Retinal pigment epithelial cell (primary cell): Measurements from ENCODE around the gene FMC1.
"Not testable (repeated sequence)": the region's sequence is repeated elsewhere in the genome, so short reads cannot be mapped to it uniquely, and the experiment has no call there.

Source experiments
- DNase-seq: peaks from one replicate; pipeline ENCODE4 v3.0.0-alpha.2; 2010; ENCODE audit warnings: low read depth
- H3K4me3 ChIP-seq: 2 replicates; pipeline ENCODE4 v1.5.1; 2011; ENCODE audit warnings: mild to moderate bottlenecking, low read length, control low read depth, moderate library complexity
- TF ChIP-seq, protein P1 (sequence below): conservative IDR thresholded peaks from 2 replicates; pipeline ENCODE4 v1.5.1; 2011; ENCODE audit warnings: low read depth, low read length, control low read depth, inconsistent platforms

FMC1 gene

DNA sequence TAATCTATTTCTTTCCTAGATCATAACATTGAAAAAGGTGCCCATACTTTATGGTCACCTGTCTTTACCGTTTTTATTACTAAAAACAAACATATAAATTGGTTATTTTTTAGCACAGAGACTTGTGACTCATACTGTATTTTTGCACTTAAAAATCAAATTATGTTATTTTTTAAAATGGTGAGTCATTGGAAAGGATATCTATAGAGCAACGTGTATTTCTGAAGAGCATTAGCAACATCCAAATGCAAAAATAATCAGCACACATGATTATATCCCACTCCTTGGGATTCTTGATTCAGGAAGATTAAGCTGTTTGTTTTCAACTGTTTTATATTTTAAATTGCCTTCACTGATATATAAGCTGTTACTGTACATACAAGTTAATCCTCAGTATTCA, 40.7 kb upstream of the FMC1 start:
- no peak overlapping the region for H3K4me3 ChIP-seq
- no peak for DNase-seq
- TF ChIP-seq, protein P1, sequence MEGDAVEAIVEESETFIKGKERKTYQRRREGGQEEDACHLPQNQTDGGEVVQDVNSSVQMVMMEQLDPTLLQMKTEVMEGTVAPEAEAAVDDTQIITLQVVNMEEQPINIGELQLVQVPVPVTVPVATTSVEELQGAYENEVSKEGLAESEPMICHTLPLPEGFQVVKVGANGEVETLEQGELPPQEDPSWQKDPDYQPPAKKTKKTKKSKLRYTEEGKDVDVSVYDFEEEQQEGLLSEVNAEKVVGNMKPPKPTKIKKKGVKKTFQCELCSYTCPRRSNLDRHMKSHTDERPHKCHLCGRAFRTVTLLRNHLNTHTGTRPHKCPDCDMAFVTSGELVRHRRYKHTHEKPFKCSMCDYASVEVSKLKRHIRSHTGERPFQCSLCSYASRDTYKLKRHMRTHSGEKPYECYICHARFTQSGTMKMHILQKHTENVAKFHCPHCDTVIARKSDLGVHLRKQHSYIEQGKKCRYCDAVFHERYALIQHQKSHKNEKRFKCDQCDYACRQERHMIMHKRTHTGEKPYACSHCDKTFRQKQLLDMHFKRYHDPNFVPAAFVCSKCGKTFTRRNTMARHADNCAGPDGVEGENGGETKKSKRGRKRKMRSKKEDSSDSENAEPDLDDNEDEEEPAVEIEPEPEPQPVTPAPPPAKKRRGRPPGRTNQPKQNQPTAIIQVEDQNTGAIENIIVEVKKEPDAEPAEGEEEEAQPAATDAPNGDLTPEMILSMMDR: no peak

DNA sequence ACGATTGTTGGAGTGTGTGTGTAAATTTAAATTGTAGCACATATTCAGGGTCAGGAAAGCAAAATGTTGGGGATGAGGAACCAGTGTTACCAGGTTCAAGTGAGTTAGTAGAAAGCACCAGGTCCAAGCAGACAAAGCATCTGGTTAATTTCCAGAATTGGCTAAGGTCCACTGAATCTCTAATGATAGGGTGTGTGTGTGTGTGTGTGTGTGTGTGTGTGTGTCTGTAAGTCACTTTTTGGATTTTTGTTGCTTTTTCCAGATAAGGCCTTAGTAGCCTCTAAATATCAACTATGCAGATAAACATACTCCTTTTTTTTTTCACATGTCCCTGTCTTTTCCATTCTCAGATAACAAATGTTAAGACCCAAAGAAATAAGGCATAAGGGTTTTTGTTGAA, 36.6 kb upstream of the FMC1 start:
- H3K4me3 ChIP-seq: no peak overlapping the region
- TF ChIP-seq, protein P1: no peak
- DNase-seq: no peak

DNA sequence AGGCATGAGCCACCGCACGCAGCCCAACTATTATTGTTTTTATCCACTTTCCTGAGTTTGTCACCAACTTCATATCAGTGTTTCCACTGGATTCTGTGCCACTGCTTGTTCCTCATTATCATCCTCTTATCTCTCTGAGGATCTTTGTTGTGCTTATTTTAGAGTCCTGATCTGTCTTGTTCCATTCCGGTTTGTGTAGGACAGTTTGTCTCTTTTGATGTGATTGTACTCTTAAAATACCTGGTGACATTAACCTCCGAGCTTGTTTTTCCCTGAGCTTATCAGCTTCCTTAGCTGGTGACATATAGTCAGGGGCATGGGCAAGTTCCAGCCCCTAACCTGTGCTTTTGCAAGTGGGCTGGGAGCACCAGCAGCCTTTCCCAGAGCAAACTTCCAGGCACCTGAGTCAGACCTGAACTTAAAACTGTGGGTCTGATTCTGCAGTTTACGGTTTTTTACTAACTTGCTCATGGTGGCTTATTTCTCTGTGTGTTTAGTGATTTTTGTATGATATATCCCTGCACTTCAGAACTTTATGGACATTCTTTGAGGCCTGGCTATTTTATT, 23.1 kb upstream of the FMC1 start:
- TF ChIP-seq, protein P1: no peak
- no peak for DNase-seq
- H3K4me3 ChIP-seq: no peak overlapping the region

DNA sequence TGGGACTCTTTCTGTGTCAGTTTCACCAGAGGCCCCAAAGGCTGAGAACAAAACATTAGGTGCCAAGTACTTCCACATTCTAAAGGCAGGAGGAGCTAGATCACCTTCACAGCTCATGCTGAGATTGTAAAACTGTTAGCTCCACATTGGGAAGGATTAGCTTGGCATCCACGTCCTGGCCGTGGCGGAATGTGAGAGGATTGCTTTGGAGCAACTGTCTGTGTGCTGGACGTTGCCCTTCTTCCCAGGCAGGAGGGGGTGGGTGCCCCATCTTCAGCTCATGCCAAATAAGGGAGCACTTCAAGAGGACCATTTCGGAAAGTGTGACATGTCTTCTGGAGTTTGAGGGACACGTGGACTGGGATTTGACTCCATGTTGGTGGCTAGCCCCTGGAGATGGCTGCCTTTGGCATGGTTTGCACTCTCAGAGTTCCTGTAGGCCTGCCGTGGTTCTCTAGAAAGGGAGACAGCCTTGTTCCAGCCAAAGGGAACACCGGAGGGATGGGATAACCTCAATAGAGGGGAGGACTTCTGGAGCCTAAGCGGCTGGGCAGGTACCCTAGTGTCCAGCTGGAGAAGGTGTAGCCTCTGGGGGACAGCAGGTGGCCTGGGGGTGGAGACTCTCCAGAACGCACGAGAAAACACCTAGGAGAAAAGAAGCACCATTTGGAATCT, 19.9 kb upstream of the FMC1 start:
- no peak overlapping the region for H3K4me3 ChIP-seq
- TF ChIP-seq, protein P1: peak; percentile 74
- DNase-seq: peak; percentile 20

DNA sequence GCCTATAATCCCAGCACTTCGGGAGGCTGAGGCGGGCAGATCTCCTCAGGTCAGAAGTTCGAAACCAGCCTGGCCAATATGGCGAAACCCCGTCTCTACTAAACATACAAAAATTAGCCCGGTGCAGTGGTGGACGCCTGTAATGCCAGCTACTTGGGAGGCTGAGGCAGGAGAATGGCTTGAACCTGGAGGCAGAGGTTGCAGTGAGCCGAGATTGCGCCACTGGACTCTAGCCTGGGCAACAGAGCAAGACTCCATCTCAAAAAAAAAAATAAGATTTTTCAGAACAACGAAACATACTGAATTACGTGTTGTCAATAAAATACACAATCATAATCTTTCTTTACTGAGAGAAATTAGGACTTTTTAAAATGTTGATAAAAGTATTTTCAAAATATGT, 16.4 kb upstream of the FMC1 start:
- H3K4me3 ChIP-seq, DNase-seq: not testable (repeated sequence)

DNA sequence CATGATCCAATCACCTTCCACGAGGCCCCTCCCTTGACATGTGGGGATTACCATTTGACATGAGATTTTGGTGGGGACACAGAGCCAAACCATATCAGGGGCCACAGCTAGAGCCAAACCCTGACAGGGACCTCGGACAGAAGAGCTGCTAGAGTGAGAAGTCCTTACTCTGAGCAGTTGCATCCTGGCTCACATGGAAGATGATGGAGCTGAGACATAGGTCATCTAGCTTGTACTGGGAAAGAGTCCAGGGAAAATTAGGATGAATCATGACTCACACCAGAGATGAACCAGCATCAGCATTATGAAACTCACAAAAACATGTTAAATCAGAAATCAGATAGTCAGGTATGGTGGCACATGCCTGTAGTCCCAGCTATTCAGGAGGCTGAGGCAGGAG, 12.8 kb upstream of the FMC1 start:
- no peak for DNase-seq
- no peak overlapping the region for H3K4me3 ChIP-seq
- TF ChIP-seq, protein P1: no peak

GRCh38 chr7:139329119-139329518, 12.0 kb upstream of the FMC1 start:
- no peak for DNase-seq
- no peak overlapping the region for H3K4me3 ChIP-seq
- TF ChIP-seq, protein P1: no peak
